ENCODE measurements around the gene STKLD1. TPM values are rescaled to one million over a fixed set of nuclear protein-coding genes. Genes with fewer than 3 reads are reported as not detected.

The STKLD1 gene
- total and polyA plus RNA-seq, 9 of the 15 experiments (the other 6 are each of a cell fraction or from before 2014, with no cell fraction given) = 0.10 to 0.65 (median 0.33) TPM; not detected in 2

DNA sequence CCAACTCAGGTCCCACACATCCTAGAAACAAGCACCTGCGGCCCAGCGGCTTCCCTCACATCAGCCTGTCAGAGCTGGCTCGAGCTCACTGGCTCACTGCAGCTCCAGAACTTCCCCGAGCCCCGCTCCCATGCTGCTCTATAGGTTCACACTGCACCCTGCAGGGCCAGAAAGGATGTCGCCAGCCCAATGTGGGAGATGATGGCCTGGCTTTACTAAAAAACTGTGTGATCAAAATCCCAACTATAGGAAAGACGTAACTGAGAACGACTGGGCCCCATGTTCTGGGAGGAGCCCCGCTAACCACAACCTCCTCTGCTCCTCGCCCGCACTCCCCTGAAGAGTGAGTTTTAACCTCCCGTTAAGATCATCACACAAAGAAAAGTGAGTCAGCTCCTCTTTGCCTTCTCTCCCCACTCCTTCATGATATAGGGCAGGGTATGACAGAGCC is 4.9 kb upstream of the STKLD1 start:
- H3K9me1 ChIP-seq (ENCODE audit: control insufficient read depth, insufficient read depth, low read length) = peaks cover 34% of the 10 kb centered on the region
- peaks cover 72% of the 10 kb centered on the region for H4K20me1 ChIP-seq (replicated peaks; ENCODE audit: control insufficient read depth, insufficient read depth, low read length)
- CTCF ChIA-PET (ENCODE audit: low intra/inter-chr PET ratio) = no interaction called here
- in situ Hi-C loops (cut with MboI) (no loop called here), intact Hi-C loops (cut with micrococcal nuclease) (no loop called here)
- H3K79me2 ChIP-seq (ENCODE audit: control insufficient read depth, insufficient read depth, low read length) = peaks cover 97% of the 10 kb centered on the region
- FAIRE-seq (no peak), DNase-seq (ENCODE audit: extremely low read depth in 1 of 4, low spot score in 3 of 4) (peak in 2 of 4 experiments; percentile 45 to 54), ATAC-seq (no peak)
- peak overlapping the region; percentile 45; the same call in 1 of the 2 replicates for H3K4me2 ChIP-seq (ENCODE audit: insufficient read depth, low read length)
- peak overlapping the region; percentile 59; the same call in 2 of the 3 replicates for H3K27ac ChIP-seq (ENCODE audit: extremely low read depth, low read depth, low read length)
- peaks cover 33 to 40% of the 10 kb centered on the region in 2 experiments; a peak in 4 of 5 replicates for H3K4me1 ChIP-seq (replicated peaks in 1 of 2; ENCODE audit: control insufficient read depth in 2 of 2, insufficient read depth in 2 of 2, low read length in 2 of 2)
- BruUV-seq (replicated peaks) = no TSS peak
- no peaks in the 10 kb centered on the region for H3K9me3 ChIP-seq (replicated peaks; ENCODE audit: control insufficient read depth, insufficient read depth, low read depth, low read length)
- H3K27me3 ChIP-seq (ENCODE audit: control insufficient read depth in 2 of 2, insufficient read depth in 2 of 2, low read length in 2 of 2) = no peaks in the 10 kb centered on the region
- WGBS (ENCODE audit: insufficient coverage, low coverage, missing lambda C conversion rate) = 50% methylated on average over 12 of the region's 12 CpGs
- H3K9ac ChIP-seq (ENCODE audit: insufficient read depth in 1 of 2, low read depth in 2 of 2, low read length in 2 of 2) = peak overlapping the region; percentile 7 to 81; a peak in 3 of 4 replicates
- no peak overlapping the region for H2AFZ ChIP-seq (ENCODE audit: low read depth, low read length)
- H3K4me3 ChIP-seq = no peak overlapping the region
- peaks cover 78% of the 10 kb centered on the region for H3K36me3 ChIP-seq (ENCODE audit: control insufficient read depth, insufficient read depth, low read length)
- POLR2A ChIA-PET = interaction anchor here (0.6 to 8.5 kb wide), 7 partner anchors 7 to 115 kb away, joined by 3 to 109 read pairs (median 9); partner anchors contain the start of genes MED22, RPL7A, SURF1 and SURF2
- no peak for TF ChIP-seq NR2F6 (CRISPR knock-in tag; IDR thresholded peaks at IDR 0.05)
- no peak for TF ChIP-seq XRCC3 (IDR thresholded peaks at IDR 0.05)
- TF ChIP-seq PHF8 (IDR thresholded peaks at IDR 0.05; ENCODE audit: borderline replicate concordance, low read length) = no peak
- 0 out of 2 replicates have a peak, but pooled peaks have one; percentile 39 for TF ChIP-seq ZBTB1 (CRISPR knock-in tag; IDR thresholded peaks at IDR 0.05; ENCODE audit: borderline replicate concordance, low read depth)
- no peak for TF ChIP-seq PURB (CRISPR knock-in tag; IDR thresholded peaks at IDR 0.05; ENCODE audit: low read depth)
- no peak for TF ChIP-seq ZNF140 (CRISPR knock-in tag; IDR thresholded peaks at IDR 0.05)
- no peak for TF ChIP-seq E4F1 (CRISPR knock-in tag; IDR thresholded peaks at IDR 0.05; ENCODE audit: borderline replicate concordance)
- no peak for TF ChIP-seq ZNF3 (CRISPR knock-in tag; IDR thresholded peaks at IDR 0.05)
- no peak for TF ChIP-seq NR3C1 (CRISPR knock-in tag; IDR thresholded peaks at IDR 0.05)
- TF ChIP-seq ZNF217 (CRISPR knock-in tag; IDR thresholded peaks at IDR 0.05) = no peak
- no peak for TF ChIP-seq RCOR1 (IDR thresholded peaks at IDR 0.05; ENCODE audit: borderline replicate concordance in 1 of 2, low read depth in 2 of 2, low read length in 2 of 2)
- TF ChIP-seq NR1H2 (CRISPR knock-in tag; IDR thresholded peaks at IDR 0.05) = no peak
- TF ChIP-seq, protein P1, sequence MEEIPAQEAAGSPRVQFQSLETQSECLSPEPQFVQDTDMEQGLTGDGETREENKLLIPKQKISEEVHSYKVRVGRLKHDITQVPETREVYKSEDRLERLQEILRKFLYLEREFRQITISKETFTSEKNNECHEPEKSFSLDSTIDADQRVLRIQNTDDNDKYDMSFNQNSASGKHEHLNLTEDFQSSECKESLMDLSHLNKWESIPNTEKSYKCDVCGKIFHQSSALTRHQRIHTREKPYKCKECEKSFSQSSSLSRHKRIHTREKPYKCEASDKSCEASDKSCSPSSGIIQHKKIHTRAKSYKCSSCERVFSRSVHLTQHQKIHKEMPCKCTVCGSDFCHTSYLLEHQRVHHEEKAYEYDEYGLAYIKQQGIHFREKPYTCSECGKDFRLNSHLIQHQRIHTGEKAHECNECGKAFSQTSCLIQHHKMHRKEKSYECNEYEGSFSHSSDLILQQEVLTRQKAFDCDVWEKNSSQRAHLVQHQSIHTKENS (CRISPR knock-in tag; IDR thresholded peaks at IDR 0.05) = no peak
- TF ChIP-seq HDAC1 (IDR thresholded peaks at IDR 0.05) = no peak
- TF ChIP-seq CTCFL (IDR thresholded peaks at IDR 0.05; ENCODE audit: borderline replicate concordance, insufficient read depth, low read depth, low read length, poor library complexity, severe bottlenecking) = no peak
- no peak for TF ChIP-seq FOXP1 (CRISPR knock-in tag; IDR thresholded peaks at IDR 0.05)
- no peak for TF ChIP-seq RNF2 (IDR thresholded peaks at IDR 0.05)

Data from K562 (cell line).